Fibroblast of the conjunctiva (primary cell): ENCODE data around the gene TREH.

ENCODE experiments used
- DNase-seq: peaks from one replicate; pipeline ENCODE4 v3.0.0-alpha.2; 2010; ENCODE audit warnings: low read depth

Gene TREH

GRCh38 chr11:118610773-118611432 is 68.5 kb downstream of the TREH start:
- DNase-seq: no peak

GRCh38 chr11:118610225-118610772 is 69.2 kb downstream of the TREH start:
- no peak for DNase-seq

- DNase-seq: no peak
Measured at GRCh38 chr11:118609380-118610224, 69.8 kb downstream of the TREH start.

- DNase-seq: no peak
Measured at GRCh38 chr11:118608360-118609227, 70.9 kb downstream of the TREH start.

- no peak for DNase-seq
Measured at GRCh38 chr11:118607401-118608359, 71.8 kb downstream of the TREH start, which contains the start of gene PHLDB1. Gene PHLDB1, plus strand, starts transcription at chr11:118607615. Its CDS starts 6,222 bp downstream, at chr11:118613837.
